H1 (cell line): ENCODE data around the gene CCL5. TPM values are rescaled to one million over a fixed set of nuclear protein-coding genes. Genes with fewer than 3 reads are reported as not detected.

Experiments
- CEBPB ChIP-seq: IDR thresholded peaks from 2 replicates; pipeline ENCODE4 v1.6.1; 2012; ENCODE audit warnings: low read depth, low read length
- CHD1 ChIP-seq: IDR thresholded peaks from 2 replicates; pipeline ENCODE4 v1.6.1; 2012; ENCODE audit warnings: low read depth, low read length, improper control_type of control experiment
- CREB1 ChIP-seq: IDR thresholded peaks from 2 replicates; pipeline ENCODE4 v1.6.1; 2012; ENCODE audit warnings: inconsistent platforms
- HDAC2 ChIP-seq, 2 experiments: fragments of 300-600 bp in 1 of 2; sonication (generic) in 1 of 2; IDR thresholded peaks; 2 replicates each; pipeline ENCODE4 v1.6.1; 2011 to 2012; ENCODE audit warnings: low read depth in 2 of 2, low read length in 2 of 2, mild to moderate bottlenecking in 2 of 2, moderate library complexity in 2 of 2, borderline replicate concordance in 1 of 2, inconsistent platforms in 1 of 2
- RBBP5 ChIP-seq: IDR thresholded peaks from 2 replicates; pipeline ENCODE4 v1.7.1; 2012; ENCODE audit warnings: low read depth, mild to moderate bottlenecking, inconsistent platforms, low read length, moderate library complexity, borderline replicate concordance
- RXRA ChIP-seq: IDR thresholded peaks from 2 replicates; pipeline ENCODE4 v1.6.1; 2011; ENCODE audit warnings: low read depth, mild to moderate bottlenecking, low read length, moderate library complexity; ENCODE audit not compliant: insufficient read depth
- SAP30 ChIP-seq: fragments of 300-600 bp; sonication (generic); IDR thresholded peaks from 2 replicates; pipeline ENCODE4 v1.7.1; 2012; ENCODE audit warnings: low read length, moderate library complexity, mild to moderate bottlenecking, inconsistent platforms; ENCODE audit not compliant: insufficient read depth, insufficient replicate concordance
- SIX5 ChIP-seq: IDR thresholded peaks from 2 replicates; pipeline ENCODE4 v1.6.1; 2011; ENCODE audit warnings: mild to moderate bottlenecking, low read depth, low read length
- SP1 ChIP-seq: IDR thresholded peaks from 2 replicates; pipeline ENCODE4 v1.6.1; 2011; ENCODE audit warnings: low read depth, low read length
- polyA plus RNA-seq, 7 experiments: library from polyadenylated mRNA; depleted of rRNA in 3 of 7; stranded (reverse) in 5 of 7; unstranded in 2 of 7; fragments of >200 nt in 5 of 7; fragments of 200-250 nt in 2 of 7; gene quantifications; 1 replicate in 5 of 7; 2 replicates in 1 of 7; 4 replicates in 1 of 7; pipeline versions ENCODE4 v1.2.1 to v1.2.3, GENCODE V29; 2011 to 2013; ENCODE audit warnings: missing spikeins in 2 of 7, mixed read lengths in 2 of 7
- total RNA-seq: library from RNA; stranded (reverse); fragmentation: NEBNext Ultra II Directional; extraction: Animal tissue kit (Norgen Biotek cat#: 25700); gene quantifications from 2 replicates; pipeline ENCODE4 v1.2.1, GENCODE V29; 2021
- TF ChIP-seq, protein P1 (sequence below): fragments of 300-600 bp; sonication (generic); IDR thresholded peaks from 2 replicates; pipeline ENCODE4 v1.7.1; 2012; ENCODE audit warnings: low read length, moderate library complexity, mild to moderate bottlenecking, inconsistent platforms; ENCODE audit not compliant: insufficient replicate concordance

CCL5 gene
- total and polyA plus RNA-seq, 2 of the 8 experiments (the other 6 are each of a cell fraction or from before 2014, with no cell fraction given) = not detected

DNA sequence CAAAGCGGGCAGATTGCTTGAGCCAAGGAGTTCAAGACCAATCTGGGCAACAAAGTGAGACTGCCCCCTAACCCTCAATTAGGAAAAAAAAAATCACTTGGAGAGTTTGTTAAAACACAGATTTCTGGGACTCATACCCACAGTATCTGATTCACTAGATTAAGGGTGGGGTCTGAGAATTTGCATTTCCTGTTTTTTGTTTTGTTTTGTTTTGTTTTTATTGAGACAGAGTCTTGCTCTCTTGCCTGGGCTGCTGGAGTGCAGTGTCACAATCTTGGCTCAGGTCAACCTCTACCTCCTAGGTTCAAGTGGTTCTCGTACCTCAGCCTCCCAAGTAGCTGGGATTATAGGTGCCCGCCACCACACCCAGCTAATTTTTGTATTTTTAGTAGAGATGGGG is 12.6 kb downstream of the CCL5 start (continued):
- TF ChIP-seq CEBPB = no peak
- no peak for TF ChIP-seq CHD1
- no peak for TF ChIP-seq SIX5
- TF ChIP-seq, protein P1, sequence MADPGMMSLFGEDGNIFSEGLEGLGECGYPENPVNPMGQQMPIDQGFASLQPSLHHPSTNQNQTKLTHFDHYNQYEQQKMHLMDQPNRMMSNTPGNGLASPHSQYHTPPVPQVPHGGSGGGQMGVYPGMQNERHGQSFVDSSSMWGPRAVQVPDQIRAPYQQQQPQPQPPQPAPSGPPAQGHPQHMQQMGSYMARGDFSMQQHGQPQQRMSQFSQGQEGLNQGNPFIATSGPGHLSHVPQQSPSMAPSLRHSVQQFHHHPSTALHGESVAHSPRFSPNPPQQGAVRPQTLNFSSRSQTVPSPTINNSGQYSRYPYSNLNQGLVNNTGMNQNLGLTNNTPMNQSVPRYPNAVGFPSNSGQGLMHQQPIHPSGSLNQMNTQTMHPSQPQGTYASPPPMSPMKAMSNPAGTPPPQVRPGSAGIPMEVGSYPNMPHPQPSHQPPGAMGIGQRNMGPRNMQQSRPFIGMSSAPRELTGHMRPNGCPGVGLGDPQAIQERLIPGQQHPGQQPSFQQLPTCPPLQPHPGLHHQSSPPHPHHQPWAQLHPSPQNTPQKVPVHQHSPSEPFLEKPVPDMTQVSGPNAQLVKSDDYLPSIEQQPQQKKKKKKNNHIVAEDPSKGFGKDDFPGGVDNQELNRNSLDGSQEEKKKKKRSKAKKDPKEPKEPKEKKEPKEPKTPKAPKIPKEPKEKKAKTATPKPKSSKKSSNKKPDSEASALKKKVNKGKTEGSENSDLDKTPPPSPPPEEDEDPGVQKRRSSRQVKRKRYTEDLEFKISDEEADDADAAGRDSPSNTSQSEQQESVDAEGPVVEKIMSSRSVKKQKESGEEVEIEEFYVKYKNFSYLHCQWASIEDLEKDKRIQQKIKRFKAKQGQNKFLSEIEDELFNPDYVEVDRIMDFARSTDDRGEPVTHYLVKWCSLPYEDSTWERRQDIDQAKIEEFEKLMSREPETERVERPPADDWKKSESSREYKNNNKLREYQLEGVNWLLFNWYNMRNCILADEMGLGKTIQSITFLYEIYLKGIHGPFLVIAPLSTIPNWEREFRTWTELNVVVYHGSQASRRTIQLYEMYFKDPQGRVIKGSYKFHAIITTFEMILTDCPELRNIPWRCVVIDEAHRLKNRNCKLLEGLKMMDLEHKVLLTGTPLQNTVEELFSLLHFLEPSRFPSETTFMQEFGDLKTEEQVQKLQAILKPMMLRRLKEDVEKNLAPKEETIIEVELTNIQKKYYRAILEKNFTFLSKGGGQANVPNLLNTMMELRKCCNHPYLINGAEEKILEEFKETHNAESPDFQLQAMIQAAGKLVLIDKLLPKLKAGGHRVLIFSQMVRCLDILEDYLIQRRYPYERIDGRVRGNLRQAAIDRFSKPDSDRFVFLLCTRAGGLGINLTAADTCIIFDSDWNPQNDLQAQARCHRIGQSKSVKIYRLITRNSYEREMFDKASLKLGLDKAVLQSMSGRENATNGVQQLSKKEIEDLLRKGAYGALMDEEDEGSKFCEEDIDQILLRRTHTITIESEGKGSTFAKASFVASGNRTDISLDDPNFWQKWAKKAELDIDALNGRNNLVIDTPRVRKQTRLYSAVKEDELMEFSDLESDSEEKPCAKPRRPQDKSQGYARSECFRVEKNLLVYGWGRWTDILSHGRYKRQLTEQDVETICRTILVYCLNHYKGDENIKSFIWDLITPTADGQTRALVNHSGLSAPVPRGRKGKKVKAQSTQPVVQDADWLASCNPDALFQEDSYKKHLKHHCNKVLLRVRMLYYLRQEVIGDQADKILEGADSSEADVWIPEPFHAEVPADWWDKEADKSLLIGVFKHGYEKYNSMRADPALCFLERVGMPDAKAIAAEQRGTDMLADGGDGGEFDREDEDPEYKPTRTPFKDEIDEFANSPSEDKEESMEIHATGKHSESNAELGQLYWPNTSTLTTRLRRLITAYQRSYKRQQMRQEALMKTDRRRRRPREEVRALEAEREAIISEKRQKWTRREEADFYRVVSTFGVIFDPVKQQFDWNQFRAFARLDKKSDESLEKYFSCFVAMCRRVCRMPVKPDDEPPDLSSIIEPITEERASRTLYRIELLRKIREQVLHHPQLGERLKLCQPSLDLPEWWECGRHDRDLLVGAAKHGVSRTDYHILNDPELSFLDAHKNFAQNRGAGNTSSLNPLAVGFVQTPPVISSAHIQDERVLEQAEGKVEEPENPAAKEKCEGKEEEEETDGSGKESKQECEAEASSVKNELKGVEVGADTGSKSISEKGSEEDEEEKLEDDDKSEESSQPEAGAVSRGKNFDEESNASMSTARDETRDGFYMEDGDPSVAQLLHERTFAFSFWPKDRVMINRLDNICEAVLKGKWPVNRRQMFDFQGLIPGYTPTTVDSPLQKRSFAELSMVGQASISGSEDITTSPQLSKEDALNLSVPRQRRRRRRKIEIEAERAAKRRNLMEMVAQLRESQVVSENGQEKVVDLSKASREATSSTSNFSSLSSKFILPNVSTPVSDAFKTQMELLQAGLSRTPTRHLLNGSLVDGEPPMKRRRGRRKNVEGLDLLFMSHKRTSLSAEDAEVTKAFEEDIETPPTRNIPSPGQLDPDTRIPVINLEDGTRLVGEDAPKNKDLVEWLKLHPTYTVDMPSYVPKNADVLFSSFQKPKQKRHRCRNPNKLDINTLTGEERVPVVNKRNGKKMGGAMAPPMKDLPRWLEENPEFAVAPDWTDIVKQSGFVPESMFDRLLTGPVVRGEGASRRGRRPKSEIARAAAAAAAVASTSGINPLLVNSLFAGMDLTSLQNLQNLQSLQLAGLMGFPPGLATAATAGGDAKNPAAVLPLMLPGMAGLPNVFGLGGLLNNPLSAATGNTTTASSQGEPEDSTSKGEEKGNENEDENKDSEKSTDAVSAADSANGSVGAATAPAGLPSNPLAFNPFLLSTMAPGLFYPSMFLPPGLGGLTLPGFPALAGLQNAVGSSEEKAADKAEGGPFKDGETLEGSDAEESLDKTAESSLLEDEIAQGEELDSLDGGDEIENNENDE = no peak
- no peak for TF ChIP-seq SP1
- no peak for TF ChIP-seq HDAC2 (IDR thresholded peaks at IDR 0.05; ENCODE audit: borderline replicate concordance in 1 of 2, low read depth in 2 of 2, low read length in 2 of 2)
- no peak for TF ChIP-seq SAP30
- no peak for TF ChIP-seq RXRA
- no peak for TF ChIP-seq RBBP5
- TF ChIP-seq CREB1 = no peak
